Uterus (tissue), 2 donors: ENCODE results near the gene KCNAB1.

Experiments used
- POLR2A ChIP-seq, 2 donors: fragments of 450-650 bp; IDR thresholded peaks; one replicate each; pipeline ENCODE4 v1.6.1; 2016; ENCODE audit warnings: antibody characterized with exemption in 2 of 2, mild to moderate bottlenecking in 1 of 2, moderate library complexity in 1 of 2
- TF ChIP-seq, protein P1 (sequence below), 4 experiments: fragments of 200-600 bp in 2 of 4; fragments of 450-650 bp in 2 of 4; sonication (generic) in 2 of 4; IDR thresholded peaks; one replicate each; pipeline ENCODE4 v1.5.1; 2016 to 2019; ENCODE audit warnings: antibody characterized with exemption in 4 of 4, mild to moderate bottlenecking in 2 of 4, moderate library complexity in 1 of 4

DNA sequence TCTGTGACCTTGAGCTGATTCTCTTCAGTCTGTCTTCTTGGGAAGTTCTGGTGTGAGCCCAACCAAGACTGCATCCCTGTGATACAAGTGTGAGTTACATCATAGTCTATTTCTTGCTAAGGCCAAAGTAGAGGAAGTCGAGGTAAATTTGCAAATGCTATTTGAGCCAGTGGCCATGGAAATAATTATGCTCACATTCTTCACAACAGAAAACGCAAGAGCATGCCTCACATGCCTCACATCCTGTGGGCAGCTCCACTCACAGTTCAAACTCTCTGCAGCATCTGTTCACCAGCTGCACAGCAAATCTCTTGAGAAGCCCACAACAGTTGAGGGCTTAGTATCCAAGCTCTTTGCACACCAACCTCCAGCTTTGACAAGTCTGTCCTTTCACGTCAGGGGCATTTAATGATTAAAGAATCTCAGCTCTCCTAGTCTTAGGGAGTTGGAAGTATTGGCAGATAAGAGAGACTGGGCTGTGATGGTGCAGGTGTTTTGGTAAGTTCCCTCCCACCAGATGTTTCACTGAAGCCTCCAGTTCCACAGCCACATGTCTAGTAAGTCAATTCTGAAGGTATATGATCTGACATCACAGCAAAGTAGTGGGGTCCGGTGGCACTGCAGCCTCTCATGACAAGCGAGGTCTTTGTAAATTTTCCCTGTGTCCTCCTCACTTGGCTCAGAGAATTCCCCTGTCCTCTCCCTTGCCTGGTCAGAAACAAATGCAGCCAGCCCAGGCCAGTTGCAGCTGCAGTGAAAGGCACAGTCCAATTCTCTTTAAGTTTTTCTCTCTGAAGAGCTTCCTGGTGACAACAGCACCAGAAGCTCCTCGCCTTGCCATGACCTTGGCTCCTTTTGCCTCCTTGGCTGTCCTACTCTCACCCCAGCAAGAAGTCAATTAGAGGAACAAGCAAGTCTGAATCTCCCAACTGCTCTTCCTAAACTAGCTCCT is 268.4 kb downstream of the KCNAB1 start:
- no peak for TF ChIP-seq POLR2A (IDR thresholded peaks at IDR 0.05)
- TF ChIP-seq, protein P1, sequence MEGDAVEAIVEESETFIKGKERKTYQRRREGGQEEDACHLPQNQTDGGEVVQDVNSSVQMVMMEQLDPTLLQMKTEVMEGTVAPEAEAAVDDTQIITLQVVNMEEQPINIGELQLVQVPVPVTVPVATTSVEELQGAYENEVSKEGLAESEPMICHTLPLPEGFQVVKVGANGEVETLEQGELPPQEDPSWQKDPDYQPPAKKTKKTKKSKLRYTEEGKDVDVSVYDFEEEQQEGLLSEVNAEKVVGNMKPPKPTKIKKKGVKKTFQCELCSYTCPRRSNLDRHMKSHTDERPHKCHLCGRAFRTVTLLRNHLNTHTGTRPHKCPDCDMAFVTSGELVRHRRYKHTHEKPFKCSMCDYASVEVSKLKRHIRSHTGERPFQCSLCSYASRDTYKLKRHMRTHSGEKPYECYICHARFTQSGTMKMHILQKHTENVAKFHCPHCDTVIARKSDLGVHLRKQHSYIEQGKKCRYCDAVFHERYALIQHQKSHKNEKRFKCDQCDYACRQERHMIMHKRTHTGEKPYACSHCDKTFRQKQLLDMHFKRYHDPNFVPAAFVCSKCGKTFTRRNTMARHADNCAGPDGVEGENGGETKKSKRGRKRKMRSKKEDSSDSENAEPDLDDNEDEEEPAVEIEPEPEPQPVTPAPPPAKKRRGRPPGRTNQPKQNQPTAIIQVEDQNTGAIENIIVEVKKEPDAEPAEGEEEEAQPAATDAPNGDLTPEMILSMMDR (IDR thresholded peaks at IDR 0.05) = no peak
